Peyer's patch (tissue), 4 donors: ENCODE results near the gene CCL25. TPM values are rescaled to one million over a fixed set of nuclear protein-coding genes. Genes with fewer than 3 reads are reported as not detected.

Experiments used
- DNase-seq, 3 donors: peaks; one replicate each; pipeline ENCODE4 v3.0.0-alpha.2; 2017 to 2019
- H3K27ac ChIP-seq, 4 donors: fragments of 200-600 bp; sonication (generic); one replicate each; pipeline ENCODE4 v1.5.1; 2016 to 2019
- H3K27me3 ChIP-seq, 2 donors: fragments of 200-600 bp; sonication (generic); one replicate each; pipeline ENCODE4 v1.5.1; 2019
- H3K36me3 ChIP-seq, 3 donors: fragments of 200-600 bp; sonication (generic); one replicate each; pipeline ENCODE4 v1.5.1; 2016 to 2019
- H3K4me1 ChIP-seq, 4 donors: fragments of 200-600 bp; sonication (generic); one replicate each; pipeline ENCODE4 v1.5.1; 2016 to 2019
- H3K4me3 ChIP-seq, 4 donors: fragments of 200-600 bp; sonication (generic); 1 replicate in 3 of 4; 2 replicates in 1 of 4; pipeline ENCODE4 v1.5.1; 2016 to 2019; ENCODE audit warnings: mild to moderate bottlenecking in 1 of 4
- H3K9me3 ChIP-seq, 4 donors: fragments of 200-600 bp; sonication (generic); one replicate each; pipeline ENCODE4 v1.5.1; 2016 to 2019; ENCODE audit warnings: mild to moderate bottlenecking in 1 of 4
- CTCF ChIP-seq, 6 experiments: fragments of 450-650 bp in 4 of 6; fragments of 200-600 bp in 2 of 6; sonication (generic) in 1 of 6; IDR thresholded peaks; one replicate each; pipeline ENCODE4 v1.5.1; 2017 to 2019; ENCODE audit warnings: antibody characterized with exemption in 6 of 6, mild to moderate bottlenecking in 3 of 6, moderate library complexity in 1 of 6
- POLR2A ChIP-seq, 2 donors: fragments of 450-650 bp; IDR thresholded peaks; one replicate each; pipeline ENCODE4 v1.5.1; 2017; ENCODE audit warnings: antibody characterized with exemption in 2 of 2, mild to moderate bottlenecking in 2 of 2, moderate library complexity in 2 of 2
- total RNA-seq, 4 donors: library from RNA; depleted of rRNA; stranded (reverse); fragments of >200 nt; gene quantifications; one replicate each; pipeline ENCODE4 v1.1.0, GENCODE V29; 2016

The CCL25 gene
- total RNA-seq, 4 donors from 2014 or later, result 5.8 to 286 (median 121) TPM

GRCh38 chr19:8109890-8110662, 57.5 kb downstream of the CCL25 start:
- TF ChIP-seq POLR2A (IDR thresholded peaks at IDR 0.05), result no peak
- no peak for TF ChIP-seq CTCF (IDR thresholded peaks at IDR 0.05)
- no peaks in the 10 kb centered on the region for H3K36me3 ChIP-seq
- no peak overlapping the region for H3K4me3 ChIP-seq
- H3K4me1 ChIP-seq, result no peaks in the 10 kb centered on the region
- peaks cover 0 to 7% (median 0%) of the 10 kb centered on the region in 4 donors for H3K9me3 ChIP-seq
- H3K27ac ChIP-seq, result no peak overlapping the region
- no peaks in the 10 kb centered on the region for H3K27me3 ChIP-seq
- no peak for DNase-seq

GRCh38 chr19:8110931-8111330, 58.4 kb downstream of the CCL25 start:
- H3K4me3 ChIP-seq, result no peak overlapping the region
- H3K4me1 ChIP-seq, result no peaks in the 10 kb centered on the region
- H3K9me3 ChIP-seq, result peaks cover 0 to 7% (median 0%) of the 10 kb centered on the region in 4 donors
- no peak overlapping the region for H3K27ac ChIP-seq
- no peak for DNase-seq
- TF ChIP-seq CTCF (IDR thresholded peaks at IDR 0.05), result no peak
- no peak for TF ChIP-seq POLR2A (IDR thresholded peaks at IDR 0.05)
- H3K36me3 ChIP-seq, result no peaks in the 10 kb centered on the region
- no peaks in the 10 kb centered on the region for H3K27me3 ChIP-seq

- H3K27ac ChIP-seq, result no peak overlapping the region
- TF ChIP-seq CTCF (IDR thresholded peaks at IDR 0.05), result no peak
- no peak for TF ChIP-seq POLR2A (IDR thresholded peaks at IDR 0.05)
- no peaks in the 10 kb centered on the region for H3K36me3 ChIP-seq
- peaks cover 0 to 7% (median 0%) of the 10 kb centered on the region in 4 donors for H3K9me3 ChIP-seq
- no peaks in the 10 kb centered on the region for H3K4me1 ChIP-seq
- H3K27me3 ChIP-seq, result no peaks in the 10 kb centered on the region
- no peak for DNase-seq
- H3K4me3 ChIP-seq, result no peak overlapping the region
Observed at GRCh38 chr19:8111376-8111775, 58.8 kb downstream of the CCL25 start.

Other genes with a start within 250 kb of the CCL25 start
- 10 to 100 TPM in 3 of 4 donors, 1 to 10 TPM in 1; 7.7 to 22.3 (median 14.9) TPM for gene EVI5L, start 222.5 kb upstream of the CCL25 start, total RNA-seq
- gene PRR36, start 178.4 kb upstream of the CCL25 start, total RNA-seq, result not detected
- gene LRRC8E, start 164.2 kb upstream of the CCL25 start, total RNA-seq, result under 1 TPM in 3 of 4 donors, not detected in 1; 0.57 to 0.88 (median 0.80) TPM
- gene MAP2K7, start 148.9 kb upstream of the CCL25 start, total RNA-seq, result 10 to 100 TPM; 16.6 to 39.3 (median 35.0) TPM
- gene TGFBR3L, start 137.9 kb upstream of the CCL25 start, total RNA-seq, result not detected
- 10 to 100 TPM in 2 of 4 donors, 1 to 10 TPM in 2; 7.4 to 12.9 (median 9.4) TPM for gene SNAPC2, start 132.4 kb upstream of the CCL25 start, total RNA-seq
- 1 to 10 TPM in 3 of 4 donors, not detected in 1; 1.6 to 2.5 (median 2.4) TPM for gene CTXN1, start 126.6 kb upstream of the CCL25 start, total RNA-seq
- gene TIMM44, start 109.1 kb upstream of the CCL25 start, total RNA-seq, result 100 to 1,000 TPM in 1 of 4 donors, 10 to 100 TPM in 3; 55.5 to 211 (median 80.7) TPM
- gene ELAVL1, start 47.1 kb upstream of the CCL25 start, total RNA-seq, result 10 to 100 TPM; 21.0 to 41.7 (median 25.9) TPM
- gene FBN3, start 96.8 kb downstream of the CCL25 start, total RNA-seq, result under 1 TPM in 1 of 4 donors, not detected in 3; 0.28 TPM
- gene CERS4, start 156.6 kb downstream of the CCL25 start, total RNA-seq, result 10 to 100 TPM in 3 of 4 donors, 1 to 10 TPM in 1; 6.8 to 41.3 (median 11.7) TPM